Mesenchymal stem cell (in vitro differentiated cells and primary cell): Measurements from ENCODE around the gene RAD51B.

Experiments
- DNase-seq: peaks from one replicate; pipeline ENCODE4 v3.0.0-alpha.2; 2013
- H2AFZ ChIP-seq: one replicate; pipeline ENCODE4 v1.6.1; 2013; ENCODE audit warnings: low read depth, mild to moderate bottlenecking, control low read depth, inconsistent platforms, low read length, moderate library complexity
- H2AK5ac ChIP-seq: 2 replicates; pipeline ENCODE4 v1.6.1; 2013; ENCODE audit warnings: low read length, moderate library complexity, mild to moderate bottlenecking, inconsistent platforms; ENCODE audit not compliant: severe bottlenecking
- H2BK120ac ChIP-seq: one replicate; pipeline ENCODE4 v1.6.1; 2013; ENCODE audit warnings: low read depth, mild to moderate bottlenecking, inconsistent platforms, low read length, moderate library complexity
- H2BK12ac ChIP-seq, 2 experiments: one replicate each; pipeline ENCODE4 v1.6.1; 2013; ENCODE audit warnings: inconsistent platforms in 2 of 2, low read length in 2 of 2, mild to moderate bottlenecking in 2 of 2, moderate library complexity in 2 of 2, control low read depth in 1 of 2
- H2BK15ac ChIP-seq: one replicate; pipeline ENCODE4 v1.6.1; 2013; ENCODE audit warnings: mild to moderate bottlenecking, low read depth, inconsistent platforms; ENCODE audit not compliant: poor library complexity, severe bottlenecking
- H2BK5ac ChIP-seq: 2 replicates; pipeline ENCODE4 v1.6.1; 2013; ENCODE audit warnings: low read depth, mild to moderate bottlenecking, low read length, control low read depth, inconsistent platforms; ENCODE audit not compliant: poor library complexity, severe bottlenecking
- H3K14ac ChIP-seq, 2 experiments: one replicate each; pipeline ENCODE4 v1.6.1; 2013; ENCODE audit warnings: inconsistent platforms in 2 of 2, low read length in 2 of 2, control low read depth in 1 of 2, mild to moderate bottlenecking in 1 of 2, moderate library complexity in 1 of 2
- H3K18ac ChIP-seq, 2 experiments: one replicate each; pipeline ENCODE4 v1.6.1; 2013; ENCODE audit warnings: inconsistent platforms in 2 of 2, low read length in 2 of 2, control low read depth in 1 of 2, low read depth in 1 of 2, mild to moderate bottlenecking in 1 of 2
- H3K23ac ChIP-seq, 2 experiments: one replicate each; pipeline ENCODE4 v1.6.1; 2013; ENCODE audit warnings: inconsistent platforms in 2 of 2, low read length in 2 of 2, mild to moderate bottlenecking in 2 of 2, moderate library complexity in 2 of 2, control low read depth in 1 of 2
- H3K27ac ChIP-seq: 2 replicates; pipeline ENCODE4 v1.5.1; 2013; ENCODE audit warnings: mild to moderate bottlenecking, moderate library complexity, low read length, control low read depth, inconsistent platforms; ENCODE audit not compliant: poor library complexity, severe bottlenecking
- H3K27me3 ChIP-seq, 2 experiments: 2 replicates each; pipeline versions ENCODE4 v1.6.1 to v1.7.0; 2013; ENCODE audit warnings: low read length in 2 of 2, mild to moderate bottlenecking in 2 of 2, moderate library complexity in 2 of 2, control low read depth in 1 of 2, inconsistent platforms in 1 of 2; ENCODE audit not compliant: control insufficient read depth in 1 of 2, insufficient read depth in 1 of 2
- H3K36me3 ChIP-seq, 2 experiments: 2 replicates each; pipeline versions ENCODE4 v1.6.1 to v1.7.0; 2013; ENCODE audit warnings: low read length in 2 of 2, control low read depth in 1 of 2, inconsistent platforms in 1 of 2, low read depth in 1 of 2, mild to moderate bottlenecking in 1 of 2; ENCODE audit not compliant: insufficient read depth in 2 of 2, control insufficient read depth in 1 of 2
- H3K4ac ChIP-seq, 2 experiments: one replicate each; pipeline ENCODE4 v1.6.1; 2013; ENCODE audit warnings: inconsistent platforms in 2 of 2, low read length in 2 of 2, mild to moderate bottlenecking in 2 of 2, moderate library complexity in 2 of 2, control low read depth in 1 of 2, low read depth in 1 of 2
- H3K4me1 ChIP-seq: 2 replicates; pipeline ENCODE4 v1.6.1; 2013; ENCODE audit warnings: low read depth, low read length, control low read depth; ENCODE audit not compliant: control insufficient read depth, insufficient read depth
- H3K4me2 ChIP-seq: 2 replicates; pipeline ENCODE4 v1.6.1; 2013; ENCODE audit warnings: low read length, mild to moderate bottlenecking, inconsistent platforms; ENCODE audit not compliant: poor library complexity, severe bottlenecking
- H3K4me3 ChIP-seq, 2 experiments: 2 replicates each; pipeline versions ENCODE4 v1.5.1 to v1.7.0; 2013; ENCODE audit warnings: low read length in 2 of 2, mild to moderate bottlenecking in 2 of 2, control low read depth in 1 of 2, low read depth in 1 of 2; ENCODE audit not compliant: insufficient read depth in 1 of 2
- H3K79me1 ChIP-seq: replicated peaks from 2 replicates; pipeline ENCODE4 v1.6.1; 2013; ENCODE audit warnings: mild to moderate bottlenecking, control low read depth, low read length, inconsistent platforms; ENCODE audit not compliant: poor library complexity, severe bottlenecking
- H3K9ac ChIP-seq: 2 replicates; pipeline ENCODE4 v1.7.0; 2013; ENCODE audit warnings: mild to moderate bottlenecking, low read length, moderate library complexity
- H3K9me3 ChIP-seq: 2 replicates; pipeline ENCODE4 v1.7.0; 2013; ENCODE audit warnings: mild to moderate bottlenecking, low read length; ENCODE audit not compliant: control insufficient read depth
- H4K8ac ChIP-seq: one replicate; pipeline ENCODE4 v1.6.1; 2013; ENCODE audit warnings: inconsistent platforms, mild to moderate bottlenecking, low read length, moderate library complexity
- H4K91ac ChIP-seq: one replicate; pipeline ENCODE4 v1.6.1; 2013; ENCODE audit warnings: mild to moderate bottlenecking, low read length, inconsistent platforms
- WGBS: methylation state at CpG from one replicate; pipeline ENCODE4 v1.1.7; 2013; ENCODE audit warnings: mixed read lengths; 5-methylcytosine and 5-hydroxymethylcytosine counted together

The RAD51B gene

DNA sequence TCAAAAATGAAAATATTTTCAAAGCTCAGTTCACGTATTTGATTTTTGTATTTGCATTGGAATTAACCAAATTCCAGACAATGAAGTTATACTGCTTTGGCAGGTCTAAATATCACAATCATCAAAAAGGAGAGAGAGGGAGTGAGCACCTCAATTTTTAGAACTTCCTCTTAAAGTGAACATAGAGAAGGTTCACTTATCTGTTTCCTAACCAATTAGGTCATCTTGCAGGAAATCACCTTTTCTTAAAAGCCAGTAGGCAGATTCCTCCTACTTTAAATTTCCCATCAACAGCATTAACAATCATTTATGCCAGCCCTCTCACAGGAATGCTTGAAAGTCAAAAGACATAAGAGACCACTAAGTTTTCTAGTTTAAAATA is 584.6 kb downstream of the RAD51B start:
- Histone ChIP-seq H3K27me3 (no peaks in the 10 kb centered on the region), H3K18ac (no peak overlapping the region), H3K23ac (no peak overlapping the region), H3K79me1 (no peaks in the 10 kb centered on the region), H3K36me3 (no peaks in the 10 kb centered on the region), H3K27ac (no peak overlapping the region), H3K4me3 (no peak overlapping the region), H3K9me3 (no peaks in the 10 kb centered on the region), H4K8ac (no peak overlapping the region), H3K4me1 (peaks cover 1% of the 10 kb centered on the region), H2BK120ac (no peak overlapping the region), H2BK15ac (no peak overlapping the region), H3K4ac (no peak overlapping the region), H4K91ac (no peak overlapping the region), H2BK12ac (no peak overlapping the region), H2AK5ac (no peak overlapping the region), H2BK5ac (no peak overlapping the region), H2AFZ (no peak overlapping the region), H3K4me2 (no peak overlapping the region), H3K9ac (peak overlapping the region; percentile 39), H3K14ac (no peak overlapping the region)
- no peak for DNase-seq
- WGBS, result 100% methylated on average over 1 of the region's 1 CpG

DNA sequence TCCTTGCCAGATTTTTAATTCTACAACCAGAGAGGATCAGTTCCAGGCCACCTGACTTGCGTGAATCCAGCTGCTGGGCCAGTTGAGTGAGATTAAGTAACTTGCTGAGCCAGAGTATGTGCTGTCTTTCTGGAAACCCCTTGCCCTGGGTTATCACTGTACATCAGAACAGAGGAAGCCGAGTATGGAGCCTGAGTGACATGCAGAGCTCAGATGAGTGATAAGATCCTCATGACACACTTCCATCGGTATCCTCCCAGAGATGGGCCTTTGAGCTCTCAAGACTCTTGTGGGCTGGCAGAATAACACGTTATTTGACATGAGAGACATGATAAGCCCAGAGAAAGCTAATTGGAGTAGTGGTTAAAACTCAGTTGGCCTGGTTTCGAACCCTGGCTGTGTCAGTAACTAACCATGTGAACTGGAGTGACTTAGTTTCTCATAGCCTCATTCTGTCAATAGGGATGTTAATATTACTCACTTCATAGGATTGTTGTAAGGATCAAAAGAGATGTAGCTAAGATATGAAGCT is 585.1 kb downstream of the RAD51B start:
- Histone ChIP-seq H2BK120ac (no peak overlapping the region), H3K14ac (no peak overlapping the region), H2AK5ac (peak overlapping the region; percentile 61), H3K4me3 (no peak overlapping the region), H3K9me3 (no peaks in the 10 kb centered on the region), H3K4me1 (peaks cover 1% of the 10 kb centered on the region), H3K18ac (no peak overlapping the region), H3K27me3 (no peaks in the 10 kb centered on the region), H3K27ac (no peak overlapping the region), H3K4ac (no peak overlapping the region), H4K91ac (no peak overlapping the region), H3K9ac (no peak overlapping the region), H3K23ac (peak overlapping the region in 1 of 2 experiments; percentile 18), H3K36me3 (no peaks in the 10 kb centered on the region), H3K79me1 (no peaks in the 10 kb centered on the region), H2BK5ac (no peak overlapping the region), H3K4me2 (no peak overlapping the region), H2BK12ac (no peak overlapping the region), H4K8ac (no peak overlapping the region), H2BK15ac (peak overlapping the region; percentile 88), H2AFZ (no peak overlapping the region)
- no peak for DNase-seq
- WGBS, result 81% methylated on average over 5 of the region's 5 CpGs

DNA sequence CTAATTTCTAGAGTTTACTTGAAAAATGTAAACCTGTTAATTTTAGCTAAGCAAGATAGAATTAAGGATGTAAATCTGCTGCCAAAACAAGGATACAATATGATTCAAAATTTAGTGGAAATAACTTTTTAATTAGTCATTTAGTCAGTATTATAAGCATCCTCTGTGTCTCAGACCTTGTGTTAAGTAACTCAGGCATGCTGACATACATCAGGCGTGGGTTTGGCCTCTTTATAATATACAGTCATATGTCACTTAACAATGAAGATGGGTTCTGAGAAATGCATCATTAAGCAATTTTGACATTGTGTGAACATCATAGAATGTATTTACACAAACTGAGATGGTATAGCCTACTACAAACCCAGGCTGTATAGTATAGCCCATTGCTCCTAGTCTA is 586.4 kb downstream of the RAD51B start:
- Histone ChIP-seq H3K79me1 (no peaks in the 10 kb centered on the region), H3K4ac (no peak overlapping the region), H2BK15ac (no peak overlapping the region), H3K4me3 (no peak overlapping the region), H3K36me3 (no peaks in the 10 kb centered on the region), H2BK12ac (no peak overlapping the region), H2BK5ac (no peak overlapping the region), H4K91ac (no peak overlapping the region), H3K27me3 (no peaks in the 10 kb centered on the region), H3K9me3 (no peaks in the 10 kb centered on the region), H2AFZ (no peak overlapping the region), H3K18ac (no peak overlapping the region), H4K8ac (no peak overlapping the region), H2AK5ac (no peak overlapping the region), H3K27ac (no peak overlapping the region), H3K23ac (no peak overlapping the region), H3K4me2 (no peak overlapping the region), H3K4me1 (peaks cover 1% of the 10 kb centered on the region), H2BK120ac (no peak overlapping the region), H3K9ac (no peak overlapping the region), H3K14ac (no peak overlapping the region)
- no CpG with 5 or more reads among the region's 1 CpG for WGBS
- no peak for DNase-seq

DNA sequence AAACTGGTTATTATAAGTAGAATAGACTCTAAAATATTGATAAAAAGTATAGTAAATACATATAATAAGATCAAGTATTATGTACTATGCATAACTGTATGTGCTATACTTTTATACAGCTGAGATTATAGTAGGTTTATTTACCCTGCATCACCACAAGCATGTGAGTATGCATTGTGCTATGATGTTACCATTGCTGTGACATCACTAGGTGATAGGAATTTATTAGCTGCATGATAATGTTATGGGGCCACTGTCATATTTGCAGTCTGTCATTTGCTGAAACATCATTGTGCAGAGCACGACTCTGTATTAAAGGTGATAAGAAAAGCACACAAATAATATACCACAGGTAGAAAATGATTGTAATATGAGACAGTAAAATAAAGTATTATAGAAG is 587.7 kb downstream of the RAD51B start:
- H2AK5ac ChIP-seq, result no peak overlapping the region
- no peak overlapping the region for H3K18ac ChIP-seq
- no peak overlapping the region for H3K4me3 ChIP-seq
- no peak overlapping the region for H2BK5ac ChIP-seq
- no peak overlapping the region for H2BK12ac ChIP-seq
- H3K23ac ChIP-seq, result no peak overlapping the region
- H4K8ac ChIP-seq, result no peak overlapping the region
- DNase-seq, result no peak
- H3K4me2 ChIP-seq, result no peak overlapping the region
- H3K4me1 ChIP-seq, result peaks cover 1% of the 10 kb centered on the region
- H3K27ac ChIP-seq, result no peak overlapping the region
- no peak overlapping the region for H2BK15ac ChIP-seq
- H3K9me3 ChIP-seq, result no peaks in the 10 kb centered on the region
- H3K27me3 ChIP-seq, result no peaks in the 10 kb centered on the region
- H3K4ac ChIP-seq, result no peak overlapping the region
- no CpG with 5 or more reads among the region's 1 CpG for WGBS
- no peak overlapping the region for H2AFZ ChIP-seq
- no peaks in the 10 kb centered on the region for H3K36me3 ChIP-seq
- no peak overlapping the region for H2BK120ac ChIP-seq
- no peak overlapping the region for H4K91ac ChIP-seq
- H3K79me1 ChIP-seq, result no peaks in the 10 kb centered on the region
- no peak overlapping the region for H3K9ac ChIP-seq
- H3K14ac ChIP-seq, result no peak overlapping the region
